Esophagus squamous epithelium (tissue), 4 donors: Measurements from ENCODE around the gene SZRD1.

ENCODE experiments used
- CTCF ChIP-seq, 6 experiments: fragments of 450-650 bp in 4 of 6; fragments of 200-600 bp in 2 of 6; sonication (generic) in 2 of 6; IDR thresholded peaks; one replicate each; pipeline ENCODE4 v1.5.1; 2016 to 2019; ENCODE audit warnings: antibody characterized with exemption in 6 of 6, mild to moderate bottlenecking in 4 of 6, moderate library complexity in 4 of 6
- POLR2A ChIP-seq, 4 donors: fragments of 450-650 bp; IDR thresholded peaks; one replicate each; pipeline ENCODE4 v1.6.1; 2017; ENCODE audit warnings: antibody characterized with exemption in 4 of 4, mild to moderate bottlenecking in 4 of 4, moderate library complexity in 3 of 4

DNA sequence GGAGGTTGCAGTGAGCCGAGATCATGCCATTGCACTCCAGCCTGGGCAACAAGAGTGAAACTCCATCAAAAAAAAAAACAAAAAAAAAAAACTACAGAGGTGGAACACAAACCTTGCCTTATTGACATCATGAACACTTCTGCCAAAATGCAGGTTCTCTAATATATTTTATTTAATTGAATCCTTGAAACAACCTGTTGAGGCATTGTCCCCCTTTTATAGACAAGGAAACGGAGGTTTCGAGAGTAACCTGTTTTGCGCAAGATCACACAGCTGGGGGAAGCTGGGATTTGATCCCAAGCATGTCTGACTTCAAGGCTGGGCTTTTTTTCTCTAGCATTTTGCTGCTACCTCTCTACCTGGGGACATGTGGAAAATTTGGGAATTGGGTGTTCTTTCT is 2.8 kb downstream of the SZRD1 start:
- TF ChIP-seq CTCF (IDR thresholded peaks at IDR 0.05) (no peak), POLR2A (IDR thresholded peaks at IDR 0.05) (no peak)
